HCEC 1CT (cell line): ENCODE data around the gene ASTN1.

Experiments used
- DNase-seq: peaks from one replicate; pipeline ENCODE4 v3.0.0-alpha.2; 2017

Gene ASTN1

GRCh38 chr1:177164380-177165068 lies at the start of gene ASTN1:
Gene ASTN1, minus strand, starts transcription at chr1:177164712. Its CDS starts 36 bp downstream, at chr1:177164676.
- DNase-seq: no peak

GRCh38 chr1:177211231-177211630 lies 46.7 kb upstream of the ASTN1 start:
- DNase-seq: peak; percentile 40

- DNase-seq: no peak
Observed at GRCh38 chr1:177210071-177210470, 45.6 kb upstream of the ASTN1 start.

GRCh38 chr1:177209357-177209756 lies 44.8 kb upstream of the ASTN1 start:
- DNase-seq: peak; percentile 99

GRCh38 chr1:177208920-177209319 lies 44.4 kb upstream of the ASTN1 start:
- no peak for DNase-seq

- no peak for DNase-seq
Observed at GRCh38 chr1:177206831-177207355, 42.4 kb upstream of the ASTN1 start.

- DNase-seq: no peak
Observed at GRCh38 chr1:177200290-177200689, 35.8 kb upstream of the ASTN1 start.

- DNase-seq: no peak
Observed at GRCh38 chr1:177198243-177198642, 33.7 kb upstream of the ASTN1 start.

GRCh38 chr1:177190308-177190970 lies 25.9 kb upstream of the ASTN1 start:
- DNase-seq: no peak

- no peak for DNase-seq
Observed at GRCh38 chr1:177186639-177187038, 22.1 kb upstream of the ASTN1 start.

- no peak for DNase-seq
Observed at GRCh38 chr1:177185209-177185608, 20.7 kb upstream of the ASTN1 start.

- no peak for DNase-seq
Observed at GRCh38 chr1:177183836-177184235, 19.3 kb upstream of the ASTN1 start.

GRCh38 chr1:177181631-177182291 lies 17.2 kb upstream of the ASTN1 start:
- peak; percentile 53 for DNase-seq

GRCh38 chr1:177181280-177181630 lies 16.7 kb upstream of the ASTN1 start:
- DNase-seq: no peak

- no peak for DNase-seq
Observed at GRCh38 chr1:177174921-177175634, 10.6 kb upstream of the ASTN1 start.

GRCh38 chr1:177173976-177174375 lies 9.5 kb upstream of the ASTN1 start:
- DNase-seq: no peak

GRCh38 chr1:177172866-177173265 lies 8.4 kb upstream of the ASTN1 start:
- no peak for DNase-seq

GRCh38 chr1:177172272-177172671 lies 7.8 kb upstream of the ASTN1 start:
- DNase-seq: no peak

GRCh38 chr1:177171536-177172123 lies 7.1 kb upstream of the ASTN1 start:
- DNase-seq: no peak

- DNase-seq: peak; percentile 4
Observed at GRCh38 chr1:177170756-177171535, 6.4 kb upstream of the ASTN1 start, which contains the start of gene BRINP2. Gene BRINP2, plus strand, starts transcription at chr1:177170958. Its CDS starts 58,919 bp downstream, at chr1:177229877.

- no peak for DNase-seq
Observed at GRCh38 chr1:177165069-177165439, 542 bp upstream of the ASTN1 start.

- no peak for DNase-seq
Observed at GRCh38 chr1:177163844-177164379, 600 bp downstream of the ASTN1 start.
